Prostate gland (tissue), 2 donors: ENCODE results near the gene CLASRP.

ENCODE experiments used
- CTCF ChIP-seq, 4 experiments: fragments of 200-600 bp in 2 of 4; fragments of 450-650 bp in 2 of 4; sonication (generic) in 2 of 4; IDR thresholded peaks; 1 replicate in 3 of 4; 2 replicates in 1 of 4; pipeline ENCODE4 v1.5.1; 2016 to 2019; ENCODE audit warnings: antibody characterized with exemption in 4 of 4, mild to moderate bottlenecking in 2 of 4, moderate library complexity in 2 of 4
- POLR2A ChIP-seq: fragments of 450-650 bp; IDR thresholded peaks from one replicate; pipeline ENCODE4 v1.6.1; 2016; ENCODE audit warnings: antibody characterized with exemption, mild to moderate bottlenecking

GRCh38 chr19:45037393-45038169 is 1.3 kb upstream of the CLASRP start:
- no peak for TF ChIP-seq CTCF (IDR thresholded peaks at IDR 0.05)
- no peak for TF ChIP-seq POLR2A
